GM21786 (cell line): ENCODE measurements around the gene ANKRD6.
A peak's percentile ranks its signal among the peaks of the same experiment; 100 is the strongest.
"Not testable (repeated sequence)": the region's sequence is repeated elsewhere in the genome, so short reads cannot be mapped to it uniquely, and the experiment has no call there.

ENCODE experiments used
- ATAC-seq: cut with Tn5 transposase; IDR thresholded peaks from one replicate; pipeline ENCODE4 v1.9.1; 2021; ENCODE audit not compliant: unreplicated experiment

Gene ANKRD6

DNA sequence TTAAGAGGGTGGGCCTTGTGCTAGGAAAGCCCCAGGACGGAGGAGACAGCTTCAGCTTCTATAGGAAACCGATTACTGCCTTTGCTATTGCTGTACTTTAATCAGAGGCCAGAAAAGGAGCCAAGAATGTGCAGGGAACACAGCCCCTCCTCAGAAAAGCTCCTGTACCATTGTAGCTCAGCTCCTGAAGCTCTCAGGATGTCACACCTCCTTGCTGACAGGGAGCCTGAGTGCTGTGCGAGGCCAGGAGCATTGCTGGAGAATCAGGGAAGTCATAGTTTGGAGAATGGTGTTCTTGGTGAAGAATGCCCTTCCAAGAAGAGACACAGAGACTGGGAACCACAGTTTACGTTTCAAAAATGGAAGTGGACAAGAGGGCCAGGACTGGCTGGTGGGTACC lies 158.8 kb downstream of the ANKRD6 start:
- ATAC-seq: no peak

DNA sequence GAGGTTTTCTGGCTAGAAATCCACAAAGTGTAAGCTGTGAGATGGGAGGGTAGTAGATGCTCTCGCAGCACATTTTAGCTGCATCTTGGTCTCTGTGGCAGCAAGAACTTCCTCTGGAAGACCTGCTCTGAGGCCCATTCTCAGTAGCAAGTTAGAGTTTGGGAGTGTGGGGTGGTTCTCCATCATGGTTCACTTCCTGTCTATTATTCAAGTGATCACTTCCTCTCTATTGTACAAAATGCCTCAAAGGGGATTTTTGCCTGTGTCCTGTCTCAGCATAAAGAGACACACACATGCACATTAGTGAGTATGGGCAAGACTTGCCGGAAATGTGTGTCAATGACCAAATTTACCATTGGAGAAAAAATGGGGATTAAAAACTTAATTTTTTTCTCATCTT lies 163.1 kb downstream of the ANKRD6 start:
- peak; percentile 93 for ATAC-seq

- ATAC-seq: no peak
These were observed 163.5 kb downstream of the ANKRD6 start for GRCh38 chr6:89596484-89596883.

DNA sequence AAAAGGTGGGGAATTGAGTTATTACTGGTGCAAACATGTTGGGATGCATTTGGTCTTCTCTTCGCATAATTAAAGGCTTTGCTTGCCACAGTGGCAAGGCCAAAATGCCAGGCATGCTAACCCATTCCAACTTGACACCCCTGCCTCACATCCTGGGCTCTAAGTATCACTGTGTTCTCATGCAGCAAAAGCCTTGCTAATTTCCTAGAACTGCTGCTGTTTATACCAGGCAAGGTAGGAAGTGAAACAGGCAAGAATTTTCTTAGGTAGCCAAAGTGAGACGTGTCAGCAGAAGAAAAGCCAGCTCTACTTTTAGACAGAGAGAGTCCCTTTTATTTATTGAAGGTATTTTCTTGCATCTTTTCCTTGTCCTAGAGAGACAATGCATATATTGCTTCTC lies 164.4 kb downstream of the ANKRD6 start:
- no peak for ATAC-seq

GRCh38 chr6:89597988-89598387 lies 165.0 kb downstream of the ANKRD6 start:
- ATAC-seq: no peak

DNA sequence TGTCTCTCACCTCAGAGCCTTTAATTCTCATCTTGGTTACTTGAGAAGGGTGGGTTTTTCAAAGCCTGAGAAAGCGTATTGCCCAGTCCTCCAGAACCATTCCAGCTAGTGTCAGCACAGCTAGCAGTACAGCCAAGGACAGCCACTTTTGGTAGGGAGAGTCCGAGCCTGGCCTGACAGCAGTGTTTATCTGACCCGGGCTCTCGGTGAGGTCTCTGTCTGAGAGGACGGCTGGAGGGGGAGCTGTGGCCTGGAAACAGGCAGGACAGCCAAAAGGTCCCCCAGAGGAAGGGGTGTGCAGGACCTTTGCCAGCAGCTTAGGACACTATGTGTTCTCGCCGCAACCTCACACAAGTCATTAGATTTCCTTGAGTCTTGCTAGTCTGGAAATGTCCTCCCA lies 166.8 kb downstream of the ANKRD6 start:
- no peak for ATAC-seq

DNA sequence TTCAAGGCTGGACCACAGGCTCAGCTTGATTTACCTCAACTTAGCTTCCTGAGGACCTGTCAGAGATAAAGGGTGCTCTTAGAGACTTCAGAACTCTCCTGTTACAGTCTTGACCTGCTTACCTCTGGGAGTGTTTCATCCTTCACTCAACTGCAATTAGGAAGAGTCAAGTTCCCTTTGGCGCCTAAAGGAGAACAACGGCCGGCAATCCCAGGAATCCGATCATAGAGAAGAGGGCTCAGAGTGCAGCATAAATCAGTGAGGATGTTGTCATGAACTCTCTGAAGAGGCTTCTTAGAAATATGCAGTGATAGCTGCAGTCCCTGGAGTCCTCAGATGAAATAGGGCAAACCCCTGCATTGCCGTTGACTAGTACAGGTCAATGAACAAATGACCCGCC lies 169.2 kb downstream of the ANKRD6 start:
- no peak for ATAC-seq

GRCh38 chr6:89604653-89605052 lies 171.7 kb downstream of the ANKRD6 start:
- ATAC-seq: no peak

DNA sequence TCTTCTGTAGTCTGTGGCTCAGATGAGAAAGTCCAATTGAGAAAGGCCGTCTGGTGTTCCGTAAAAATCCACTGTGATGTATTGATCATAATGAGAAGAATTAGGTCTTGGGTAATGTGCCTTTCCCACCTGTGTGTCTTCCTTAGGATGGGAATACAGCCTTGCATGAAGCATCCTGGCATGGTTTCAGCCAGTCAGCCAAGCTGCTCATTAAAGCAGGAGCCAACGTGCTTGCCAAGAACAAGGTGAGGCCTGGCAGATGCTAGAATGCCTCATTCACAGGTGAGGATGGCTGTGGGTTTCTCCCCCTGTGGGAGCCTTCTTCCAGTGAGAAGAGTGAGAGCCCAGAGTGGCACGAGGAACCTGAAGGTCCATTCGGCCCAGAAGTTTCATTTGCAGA lies 172.9 kb downstream of the ANKRD6 start:
- ATAC-seq: no peak

DNA sequence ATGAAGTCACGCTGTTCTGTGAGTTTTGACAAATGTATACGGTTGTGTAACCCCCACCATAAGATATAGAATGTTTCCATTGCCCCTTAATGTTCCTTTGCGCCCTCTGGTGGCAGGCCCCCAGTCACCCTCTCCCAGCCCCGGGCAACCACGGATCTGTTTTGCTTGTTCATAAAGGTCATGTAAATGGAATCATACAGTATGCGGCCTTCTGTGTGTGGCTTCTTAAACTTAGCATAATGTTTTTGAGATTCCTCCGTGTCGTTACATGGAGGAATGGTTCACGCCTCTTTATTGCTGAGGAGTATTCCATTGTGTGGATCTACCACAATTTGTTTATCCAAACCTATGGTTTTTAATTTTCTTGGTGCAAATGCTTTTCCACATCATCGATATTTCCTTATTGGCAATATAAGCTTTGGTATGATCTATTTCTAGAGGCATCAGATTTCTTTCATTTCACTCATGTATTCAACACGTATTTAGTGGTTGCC lies 177.2 kb downstream of the ANKRD6 start:
- ATAC-seq: peak; percentile 55

- ATAC-seq: no peak
These were observed 178.7 kb downstream of the ANKRD6 start for GRCh38 chr6:89611666-89612065.

DNA sequence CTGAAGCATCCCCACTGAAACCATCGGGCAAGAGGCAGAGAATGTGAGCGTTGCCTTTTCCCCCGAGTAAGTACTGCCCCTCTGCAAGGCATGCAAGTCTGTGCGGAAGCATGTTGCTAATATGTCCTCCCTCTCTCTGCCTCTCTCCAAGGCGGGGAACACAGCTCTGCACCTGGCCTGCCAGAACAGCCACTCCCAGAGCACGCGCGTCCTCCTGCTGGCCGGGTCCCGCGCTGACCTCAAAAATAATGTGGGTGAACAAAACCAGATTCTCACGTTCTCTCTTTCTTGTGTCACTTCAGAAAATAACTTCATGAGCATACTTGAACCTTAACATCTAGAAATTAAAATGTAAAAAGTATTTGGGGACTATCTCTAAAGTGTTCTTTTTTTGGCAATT lies 179.2 kb downstream of the ANKRD6 start:
- ATAC-seq: no peak

- ATAC-seq: no peak
These were observed 180.8 kb downstream of the ANKRD6 start for GRCh38 chr6:89613790-89614189.

DNA sequence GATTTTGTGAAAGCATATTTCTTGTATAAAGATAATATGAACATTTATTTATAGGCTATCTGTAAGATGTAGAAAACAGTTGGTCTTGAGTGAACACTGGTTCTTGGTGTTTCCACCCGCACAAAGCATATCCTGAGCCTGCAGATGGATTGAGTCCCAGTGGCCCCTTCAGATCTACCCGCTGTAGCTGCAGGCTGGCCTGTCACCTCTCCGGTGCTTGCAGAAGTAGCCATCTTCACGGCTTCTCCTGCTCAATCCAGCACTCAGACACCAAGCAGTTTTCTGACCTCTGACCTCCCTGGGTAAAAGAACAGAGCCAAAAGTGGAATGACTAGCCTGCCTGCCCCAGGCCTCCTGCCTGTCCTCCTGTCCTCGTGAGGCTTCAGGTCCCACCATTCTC lies 182.9 kb downstream of the ANKRD6 start:
- ATAC-seq: no peak

- ATAC-seq: no peak
These were observed 183.6 kb downstream of the ANKRD6 start for GRCh38 chr6:89616531-89616930.

DNA sequence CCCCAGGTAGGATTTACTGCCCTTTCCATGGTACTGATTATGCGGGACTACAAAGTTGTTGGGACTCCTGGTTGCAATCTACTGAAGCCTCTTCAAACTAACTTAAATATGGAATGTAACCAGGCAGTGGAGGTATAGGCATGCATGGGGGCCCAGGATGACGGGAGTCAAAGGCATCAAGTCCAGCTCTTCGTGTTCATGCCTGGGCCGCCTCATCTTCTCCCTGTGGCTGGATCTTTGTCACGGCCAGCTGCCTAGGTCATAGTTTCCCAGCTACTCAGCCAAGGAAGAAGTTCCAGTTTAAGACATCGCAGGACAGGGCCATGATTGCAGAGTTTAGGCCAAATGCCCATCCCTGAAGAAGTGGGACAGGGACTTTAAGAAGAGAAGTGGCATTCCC lies 185.1 kb downstream of the ANKRD6 start:
- no peak for ATAC-seq

DNA sequence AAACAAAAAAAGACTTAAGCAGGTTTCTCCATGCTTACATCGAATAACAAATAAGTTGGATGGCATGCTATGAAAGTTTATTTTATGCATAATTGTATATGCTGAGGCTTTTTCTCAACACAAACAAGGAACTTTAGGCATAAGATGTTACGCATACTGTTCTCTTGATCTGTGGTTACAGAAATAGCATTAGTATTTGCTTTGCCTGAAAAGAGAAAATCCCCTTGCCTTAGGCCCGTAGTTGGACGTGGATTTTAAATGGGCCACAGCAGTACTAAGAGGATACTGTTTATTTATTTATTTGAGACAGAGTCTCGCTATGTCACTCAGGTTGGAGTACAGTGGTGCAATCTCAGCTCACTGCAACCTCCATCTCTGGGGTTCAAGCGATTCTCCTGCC lies 186.6 kb downstream of the ANKRD6 start:
- no peak for ATAC-seq

- no peak for ATAC-seq
These were observed 190.8 kb downstream of the ANKRD6 start for GRCh38 chr6:89623749-89624148.

- no peak for ATAC-seq
These were observed 197.5 kb downstream of the ANKRD6 start for GRCh38 chr6:89630488-89630887.

DNA sequence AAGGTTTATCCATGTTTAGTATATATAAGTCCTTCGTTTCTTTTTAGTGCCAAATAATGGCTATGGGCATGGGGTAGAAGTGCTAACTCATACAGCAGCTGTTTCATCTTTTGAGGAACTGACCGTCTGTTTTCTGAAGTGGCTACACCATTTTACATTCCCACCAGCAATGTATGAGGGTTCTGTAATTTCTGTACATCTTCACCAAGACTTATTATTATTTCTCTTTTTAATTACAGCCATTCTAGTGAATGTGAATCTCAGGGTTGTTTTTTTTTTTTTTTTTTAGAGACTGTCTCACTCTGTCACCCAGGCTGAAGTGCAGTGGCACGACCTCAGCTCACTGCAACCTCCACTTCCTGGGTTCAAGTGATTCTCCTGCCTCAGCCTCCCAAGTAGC lies 203.5 kb downstream of the ANKRD6 start:
- ATAC-seq: not testable (repeated sequence)

DNA sequence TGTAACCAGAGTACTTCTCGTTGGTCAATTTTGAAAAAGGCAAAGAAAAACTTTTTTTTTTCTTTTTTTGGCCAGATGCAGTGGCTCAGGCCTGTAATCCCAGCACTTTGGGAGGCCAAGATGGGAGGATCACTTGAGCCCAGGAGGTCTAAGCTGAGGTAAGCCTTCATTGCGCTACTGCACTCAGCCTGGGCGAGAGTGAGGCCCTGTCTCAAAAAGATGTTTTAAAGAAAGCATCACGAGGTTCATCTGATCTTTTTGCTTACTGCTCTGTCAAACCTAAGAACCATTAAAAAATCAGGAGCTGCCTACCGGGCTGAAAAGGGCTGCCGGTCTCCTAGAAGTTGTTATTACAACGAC lies 205.0 kb downstream of the ANKRD6 start:
- peak; percentile 1 for ATAC-seq

DNA sequence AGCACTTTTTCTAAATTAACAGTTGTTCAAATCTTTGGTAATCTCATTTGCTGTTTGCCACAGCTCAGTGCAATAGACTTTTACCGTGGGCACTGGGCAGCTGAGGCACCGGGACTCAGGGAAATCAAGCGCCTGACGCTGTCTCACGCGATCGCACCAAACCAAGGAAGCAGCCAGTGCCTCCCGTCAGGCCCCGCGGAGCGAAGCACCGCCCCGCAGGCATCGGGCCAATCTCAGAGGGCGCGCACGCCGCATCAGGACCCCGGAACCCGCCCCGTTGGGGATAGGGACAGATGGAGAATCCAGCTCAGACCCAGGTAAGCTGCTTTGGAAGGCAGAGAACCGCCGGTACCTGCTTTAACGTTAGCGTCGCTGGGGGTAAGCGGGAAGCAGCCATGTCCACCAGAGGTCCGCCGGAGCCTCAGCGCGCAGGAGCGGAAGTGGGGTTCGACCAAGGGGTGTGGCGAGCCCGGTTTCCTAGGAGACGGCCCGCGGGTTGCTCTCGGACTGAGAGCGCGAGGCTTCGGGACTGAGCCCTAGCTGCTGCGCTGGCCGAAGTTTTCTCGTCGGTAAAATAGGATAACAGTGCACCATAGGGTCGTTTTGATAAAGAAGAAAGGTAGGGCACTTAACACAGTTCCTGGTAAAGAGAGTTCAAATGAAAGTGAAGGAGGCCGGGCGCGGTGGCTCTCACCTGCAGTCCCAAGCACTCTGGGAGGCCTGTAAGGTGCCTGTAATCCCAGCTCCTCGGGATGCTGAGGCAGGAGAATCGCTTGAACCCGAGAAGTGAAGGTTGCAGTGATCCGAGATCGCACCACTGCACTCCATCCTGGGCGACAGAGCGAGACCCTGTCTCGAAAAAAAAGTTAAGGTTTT lies 205.6 kb downstream of the ANKRD6 start, which contains the start of gene LYRM2:
Gene LYRM2 (minus strand): TSS at position 428 of the 876 bp plus-strand sequence. CDS start 31 bp downstream, at position 397.
- peak; percentile 98 for ATAC-seq

GRCh38 chr6:89640804-89641203 lies 207.9 kb downstream of the ANKRD6 start:
- ATAC-seq: no peak
